GM23248 (cell line): ENCODE results near the gene ZBTB12. TPM values are rescaled to one million over a fixed set of nuclear protein-coding genes. Genes with fewer than 3 reads are reported as not detected.
A peak's percentile ranks its signal among the peaks of the same experiment; 100 is the strongest.

ENCODE experiments used
- DNase-seq: peaks from one replicate; pipeline ENCODE4 v3.0.0-alpha.2; 2015
- H2AFZ ChIP-seq: fragments of 200-600 bp; sonication (generic); 2 replicates; pipeline ENCODE4 v1.6.1; 2016; ENCODE audit warnings: antibody characterized with exemption
- H3F3A ChIP-seq: fragments of 200-600 bp; sonication (generic); 2 replicates; pipeline ENCODE4 v1.6.1; 2016; ENCODE audit warnings: mild to moderate bottlenecking, antibody characterized with exemption, mixed run types; ENCODE audit not compliant: insufficient read depth
- H3K27ac ChIP-seq: fragments of 200-600 bp; sonication (generic); 2 replicates; pipeline ENCODE4 v1.5.1; 2016; ENCODE audit warnings: mild to moderate bottlenecking
- H3K27me3 ChIP-seq: fragments of 200-600 bp; sonication (generic); replicated peaks from 2 replicates; pipeline ENCODE4 v1.6.1; 2016; ENCODE audit warnings: mild to moderate bottlenecking; ENCODE audit not compliant: insufficient read depth
- H3K36me3 ChIP-seq: fragments of 200-600 bp; sonication (generic); 2 replicates; pipeline ENCODE4 v1.6.1; 2016; ENCODE audit warnings: low read depth, mild to moderate bottlenecking
- H3K4me1 ChIP-seq: fragments of 200-600 bp; sonication (generic); 2 replicates; pipeline ENCODE4 v1.6.1; 2016; ENCODE audit warnings: mild to moderate bottlenecking; ENCODE audit not compliant: insufficient read depth
- H3K4me2 ChIP-seq: fragments of 200-600 bp; sonication (generic); one replicate; pipeline ENCODE4 v1.6.1; 2016; ENCODE audit warnings: mild to moderate bottlenecking; ENCODE audit not compliant: unreplicated experiment
- H3K4me3 ChIP-seq: fragments of 200-600 bp; sonication (generic); 2 replicates; pipeline ENCODE4 v1.5.1; 2016; ENCODE audit warnings: mild to moderate bottlenecking
- H3K79me2 ChIP-seq: fragments of 200-600 bp; sonication (generic); 2 replicates; pipeline ENCODE4 v1.6.1; 2016; ENCODE audit warnings: mild to moderate bottlenecking; ENCODE audit not compliant: insufficient read depth
- H3K9ac ChIP-seq: fragments of 200-600 bp; sonication (generic); 2 replicates; pipeline ENCODE4 v1.6.1; 2016; ENCODE audit warnings: mild to moderate bottlenecking
- H3K9me2 ChIP-seq: fragments of 200-600 bp; sonication (generic); 2 replicates; pipeline ENCODE4 v1.6.1; 2016; ENCODE audit warnings: mixed run types, mild to moderate bottlenecking, moderate library complexity; ENCODE audit not compliant: insufficient read depth
- H3K9me3 ChIP-seq: fragments of 200-600 bp; sonication (generic); one replicate; pipeline ENCODE4 v1.6.1; 2017; ENCODE audit warnings: low read depth
- H4K20me1 ChIP-seq: fragments of 200-600 bp; sonication (generic); 2 replicates; pipeline ENCODE4 v1.6.0; 2016; ENCODE audit not compliant: insufficient read depth
- EZH2 ChIP-seq: fragments of 200-600 bp; sonication (generic); IDR thresholded peaks from 2 replicates; pipeline ENCODE4 v1.6.1; 2018; ENCODE audit warnings: antibody characterized with exemption, mild to moderate bottlenecking; ENCODE audit not compliant: insufficient read depth, poor library complexity, severe bottlenecking
- EZH2phosphoT487 ChIP-seq: fragments of 200-600 bp; sonication (generic); IDR thresholded peaks from 2 replicates; pipeline ENCODE4 v1.6.1; 2018; ENCODE audit warnings: antibody characterized with exemption, moderate library complexity, mild to moderate bottlenecking, low read depth; ENCODE audit not compliant: insufficient read depth
- WGBS, 2 experiments: methylation state at CpG; one replicate each; pipeline ENCODE4 v1.1.6; 2015 to 2017; ENCODE audit warnings: low lambda C conversion rate in 2 of 2, low coverage in 1 of 2; ENCODE audit errors: missing lambda C conversion rate in 2 of 2; 5-methylcytosine and 5-hydroxymethylcytosine counted together
- in situ Hi-C: fragments of 300-500 bp; cut with MboI; formaldehyde crosslinking; loops from 2 replicates; pipeline ENCODE4 v1.15.0; 2020
- polyA plus RNA-seq: library from polyadenylated mRNA; unstranded; fragments of >200 nt; fragmentation: Nextera tagmentation; extraction: Ambion mirVana; gene quantifications from 2 replicates; pipeline ENCODE4 v1.2.1, GENCODE V29; 2016
- total RNA-seq: library from RNA; depleted of rRNA; stranded (reverse); fragments of >200 nt; shearing (Covaris generic); gene quantifications from 2 replicates; pipeline ENCODE4 v1.2.3, GENCODE V29; 2014

Gene ZBTB12
- total and polyA plus RNA-seq, 2 experiments from 2014 or later, result 6.1 TPM; not detected in 1

- WGBS, 2 experiments, result 0 to 1% methylated on average over 48 to 57 of the region's 64 CpGs
- H3K9ac ChIP-seq, result peak within 1 kb of the TSS; percentile 82
- H3K4me1 ChIP-seq, result peaks cover 11% of the 10 kb centered on the region
- H4K20me1 ChIP-seq, result no peaks in the 10 kb centered on the region
- H3K27me3 ChIP-seq, result no peaks in the 10 kb centered on the region
- H3K4me3 ChIP-seq, result peak within 1 kb of the TSS; percentile 90
- H3K36me3 ChIP-seq, result no peaks in the 10 kb centered on the region; the same call in 1 of the 2 replicates
- peaks cover 11% of the 10 kb centered on the region for H3K79me2 ChIP-seq
- no peaks in the 10 kb centered on the region for H3K9me3 ChIP-seq
- 0 out of 2 replicates have a peak, but pooled peaks cover 7% of the 10 kb centered on the region for H3F3A ChIP-seq
- in situ Hi-C loops, result no loop called here
- peak within 1 kb of the TSS; percentile 94 for H2AFZ ChIP-seq
- H3K9me2 ChIP-seq, result no peaks in the 10 kb centered on the region
- H3K27ac ChIP-seq, result peak within 1 kb of the TSS; percentile 81
- TF ChIP-seq EZH2phosphoT487 (no peak), EZH2 (no peak)
- peak within 1 kb of the TSS; percentile 96 for H3K4me2 ChIP-seq
- peak; percentile 100 for DNase-seq
These were observed 39.3 kb downstream of the ZBTB12 start, which contains the start of gene NEU1 for GRCh38 chr6:31862344-31863235. Gene NEU1, minus strand, starts transcription at chr6:31862821. Its CDS starts 45 bp downstream, at chr6:31862776.

- H3K27me3 ChIP-seq, result no peaks in the 10 kb centered on the region
- H3K4me1 ChIP-seq, result peaks cover 11% of the 10 kb centered on the region
- DNase-seq, result no peak
- WGBS, 2 experiments, result 23 to 34% methylated on average over 13 to 17 of the region's 17 CpGs
- H4K20me1 ChIP-seq, result no peaks in the 10 kb centered on the region
- no peak for TF ChIP-seq EZH2
- TF ChIP-seq EZH2phosphoT487, result no peak
- H3K79me2 ChIP-seq, result peaks cover 11% of the 10 kb centered on the region
- peak overlapping the region; percentile 80 for H2AFZ ChIP-seq
- H3K4me2 ChIP-seq, result peak overlapping the region; percentile 96
- in situ Hi-C loops, result no loop called here
- peak overlapping the region; percentile 90 for H3K4me3 ChIP-seq
- no peaks in the 10 kb centered on the region; the same call in 1 of the 2 replicates for H3K36me3 ChIP-seq
- H3K9me3 ChIP-seq, result no peaks in the 10 kb centered on the region
- 0 out of 2 replicates have a peak, but pooled peaks cover 7% of the 10 kb centered on the region for H3F3A ChIP-seq
- no peaks in the 10 kb centered on the region for H3K9me2 ChIP-seq
- no peak overlapping the region for H3K27ac ChIP-seq
- peak overlapping the region; percentile 82 for H3K9ac ChIP-seq
These were observed 40.0 kb downstream of the ZBTB12 start for GRCh38 chr6:31861919-31862343.

DNA sequence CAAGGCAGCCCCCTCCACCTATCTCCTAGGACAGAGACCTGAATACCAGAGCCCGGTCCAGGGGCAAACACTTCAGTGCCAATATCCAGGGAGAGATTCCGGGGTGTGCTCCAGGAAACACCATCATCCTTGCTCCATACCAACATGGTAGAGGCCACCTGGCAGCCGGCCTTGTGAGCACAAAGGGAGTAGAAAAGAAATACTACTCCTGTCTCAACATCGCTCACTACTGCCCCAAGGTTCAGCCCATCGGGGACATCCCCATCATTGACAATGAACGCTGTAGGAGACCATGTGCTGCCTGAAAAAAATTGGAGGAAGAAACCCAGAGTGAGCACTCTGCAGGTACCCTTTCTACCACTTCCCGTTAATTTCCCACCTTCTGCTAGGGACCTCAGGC, 40.7 kb downstream of the ZBTB12 start:
- H3K9me3 ChIP-seq, result no peaks in the 10 kb centered on the region
- no peaks in the 10 kb centered on the region; the same call in 1 of the 2 replicates for H3K36me3 ChIP-seq
- WGBS, 2 experiments, result 89 to 90% methylated on average over 7 of the region's 7 CpGs
- 0 out of 2 replicates have a peak, but pooled peaks cover 7% of the 10 kb centered on the region for H3F3A ChIP-seq
- no peak for DNase-seq
- H3K9ac ChIP-seq, result no peak overlapping the region
- H3K9me2 ChIP-seq, result no peaks in the 10 kb centered on the region
- in situ Hi-C loops, result no loop called here
- H3K79me2 ChIP-seq, result peaks cover 11% of the 10 kb centered on the region
- no peaks in the 10 kb centered on the region for H4K20me1 ChIP-seq
- no peak overlapping the region for H3K4me3 ChIP-seq
- H3K4me2 ChIP-seq, result no peak overlapping the region
- TF ChIP-seq EZH2 (no peak), EZH2phosphoT487 (no peak)
- no peak overlapping the region for H3K27ac ChIP-seq
- H3K4me1 ChIP-seq, result peaks cover 11% of the 10 kb centered on the region
- no peak overlapping the region for H2AFZ ChIP-seq
- H3K27me3 ChIP-seq, result no peaks in the 10 kb centered on the region

GRCh38 chr6:31860349-31860748, 41.5 kb downstream of the ZBTB12 start:
- no peak overlapping the region for H3K4me2 ChIP-seq
- 0 out of 2 replicates have a peak, but pooled peaks cover 7% of the 10 kb centered on the region for H3F3A ChIP-seq
- H3K4me3 ChIP-seq, result no peak overlapping the region
- 87 to 89% methylated on average over 13 of the region's 13 CpGs for WGBS, 2 experiments
- H3K9me2 ChIP-seq, result no peaks in the 10 kb centered on the region
- H3K27ac ChIP-seq, result no peak overlapping the region
- in situ Hi-C loops, result no loop called here
- H3K9me3 ChIP-seq, result no peaks in the 10 kb centered on the region
- no peak for DNase-seq
- H3K4me1 ChIP-seq, result peaks cover 11% of the 10 kb centered on the region
- no peak overlapping the region for H2AFZ ChIP-seq
- H4K20me1 ChIP-seq, result no peaks in the 10 kb centered on the region
- H3K79me2 ChIP-seq, result peaks cover 11% of the 10 kb centered on the region
- TF ChIP-seq EZH2phosphoT487 (no peak), EZH2 (no peak)
- H3K27me3 ChIP-seq, result no peaks in the 10 kb centered on the region
- no peaks in the 10 kb centered on the region; the same call in 1 of the 2 replicates for H3K36me3 ChIP-seq
- H3K9ac ChIP-seq, result no peak overlapping the region
